ENCODE data around the gene MKX. TPM values are rescaled to one million over a fixed set of nuclear protein-coding genes. Genes with fewer than 3 reads are reported as not detected.

MKX gene
- total RNA-seq, 1 experiment from 2014 or later: 27.5 TPM

GRCh38 chr10:27678166-27678565, 67.5 kb downstream of the MKX start:
- Histone ChIP-seq H3K27ac (ENCODE audit: low read depth, low read length) (no peak overlapping the region), H3K9ac (ENCODE audit: low read length) (no peak overlapping the region), H3K36me3 (ENCODE audit: control insufficient read depth in 1 of 2, insufficient read depth in 2 of 2, low read length in 2 of 2) (no peaks in the 10 kb centered on the region; a peak in 1 of 4 replicates), H2AFZ (ENCODE audit: low read depth, low read length, poor library complexity, severe bottlenecking) (no peak overlapping the region), H3K27me3 (ENCODE audit: insufficient read depth, low read length) (no peaks in the 10 kb centered on the region), H4K20me1 (ENCODE audit: insufficient read depth) (no peaks in the 10 kb centered on the region), H3K79me2 (ENCODE audit: insufficient read depth, low read length) (no peaks in the 10 kb centered on the region), H3K9me3 (ENCODE audit: control insufficient read depth in 1 of 2, insufficient read depth in 1 of 2, low read depth in 1 of 2, low read length in 2 of 2) (no peaks in the 10 kb centered on the region), H3K9me2 (ENCODE audit: insufficient read depth) (no peaks in the 10 kb centered on the region), H3K4me3 (replicated peaks in 1 of 2; ENCODE audit: low read depth in 1 of 2, low read length in 2 of 2) (no peak overlapping the region), H3K4me2 (ENCODE audit: low read length) (no peak overlapping the region), H3K4me1 (ENCODE audit: control insufficient read depth in 1 of 2, insufficient read depth in 2 of 2, low read length in 2 of 2) (no peaks in the 10 kb centered on the region)
- ATAC-seq: no peak
- RAD21 ChIA-PET (ENCODE audit: low non-redundant PET in 1 of 2, low total read pairs in 2 of 2, uncharacterized antibody in 2 of 2, unreplicated experiment in 2 of 2): no interaction called here
- DNase-seq (ENCODE audit: low read depth, low spot score): no peak
- TF ChIP-seq CBX3 (IDR thresholded peaks at IDR 0.05; ENCODE audit: low read depth) (no peak), EGR1 (IDR thresholded peaks at IDR 0.05; ENCODE audit: low read depth) (no peak), CTCF (IDR thresholded peaks at IDR 0.05 in 2 of 3, conservative IDR thresholded peaks at IDR 0.05 in 1 of 3; ENCODE audit: borderline replicate concordance in 1 of 3, insufficient read depth in 1 of 3, low read depth in 2 of 3, low read length in 2 of 3) (no peak), ZBTB33 (IDR thresholded peaks at IDR 0.05; ENCODE audit: extremely low read depth, insufficient replicate concordance, low read length) (no peak), RAD21 (IDR thresholded peaks at IDR 0.05; ENCODE audit: low read depth) (no peak), POLR2A (IDR thresholded peaks at IDR 0.05; ENCODE audit: borderline replicate concordance, extremely low read depth, insufficient read depth, insufficient read length) (no peak), EZH2phosphoT487 (IDR thresholded peaks at IDR 0.05; ENCODE audit: borderline replicate concordance) (no peak), POLR2AphosphoS5 (IDR thresholded peaks at IDR 0.05; ENCODE audit: low read depth, low read length) (no peak), SP1 (IDR thresholded peaks at IDR 0.05; ENCODE audit: low read depth) (no peak), ZFX (IDR thresholded peaks at IDR 0.05) (no peak)
- CTCF ChIA-PET: no interaction called here
- no TSS peak for BruUV-seq (replicated peaks)
- POLR2A ChIA-PET: no interaction called here
- intact Hi-C loops (cut with micrococcal nuclease): no loop called here
